Measurements from ENCODE around the gene ZBTB4.
A peak's percentile ranks its signal among the peaks of the same experiment; 100 is the strongest.

Gene ZBTB4

GRCh38 chr17:7479213-7480088, at the start of gene ZBTB4:
ZBTB4 (minus strand) TSS chr17:7479631; CDS start chr17:7466801, 12,830 bp downstream.
- H3K79me2 ChIP-seq (ENCODE audit: insufficient read depth, low read depth): no peaks in the 10 kb centered on the region
- no peaks in the 10 kb centered on the region for H3K36me3 ChIP-seq (ENCODE audit: insufficient read depth)
- H3K27ac ChIP-seq: no peak within 1 kb of the TSS
- H2AFZ ChIP-seq (ENCODE audit: low read depth): peak within 1 kb of the TSS; percentile 26; the same call in 1 of the 2 replicates
- no peak within 1 kb of the TSS for H3K4me3 ChIP-seq (IDR thresholded peaks at IDR 0.05; ENCODE audit: insufficient read depth, low read depth, low read length)
- TF ChIP-seq CTCF (conservative IDR thresholded peaks at IDR 0.05; ENCODE audit: low read depth, low read length): no peak
- H3K9ac ChIP-seq: peak within 1 kb of the TSS; percentile 64
- no peaks in the 10 kb centered on the region for H3K4me1 ChIP-seq (ENCODE audit: low read depth, poor library complexity, severe bottlenecking)
- H3K27me3 ChIP-seq (ENCODE audit: insufficient read depth, low read depth): no peaks in the 10 kb centered on the region
- H3K4me2 ChIP-seq: peak within 1 kb of the TSS; percentile 17; the same call in 1 of the 2 replicates
- no peaks in the 10 kb centered on the region for H4K20me1 ChIP-seq (ENCODE audit: insufficient read depth)

GRCh38 chr17:7528842-7529241, 49.4 kb upstream of the ZBTB4 start:
- Histone ChIP-seq H3K4me1 (ENCODE audit: low read depth, poor library complexity, severe bottlenecking) (no peaks in the 10 kb centered on the region), H3K79me2 (ENCODE audit: insufficient read depth, low read depth) (no peaks in the 10 kb centered on the region), H3K9ac (no peak overlapping the region), H3K4me2 (no peak overlapping the region), H3K36me3 (ENCODE audit: insufficient read depth) (no peaks in the 10 kb centered on the region), H2AFZ (ENCODE audit: low read depth) (no peak overlapping the region), H3K27me3 (ENCODE audit: insufficient read depth, low read depth) (no peaks in the 10 kb centered on the region), H4K20me1 (ENCODE audit: insufficient read depth) (no peaks in the 10 kb centered on the region), H3K27ac (no peak overlapping the region), H3K4me3 (IDR thresholded peaks at IDR 0.05; ENCODE audit: insufficient read depth, low read depth, low read length) (no peak overlapping the region)
- TF ChIP-seq CTCF (conservative IDR thresholded peaks at IDR 0.05; ENCODE audit: low read depth, low read length): no peak

- no peaks in the 10 kb centered on the region for H3K79me2 ChIP-seq (ENCODE audit: insufficient read depth, low read depth)
- H3K4me2 ChIP-seq: no peak overlapping the region
- H2AFZ ChIP-seq (ENCODE audit: low read depth): no peak overlapping the region
- peak; percentile 28 for TF ChIP-seq CTCF (conservative IDR thresholded peaks at IDR 0.05; ENCODE audit: low read depth, low read length)
- no peak overlapping the region for H3K27ac ChIP-seq
- no peaks in the 10 kb centered on the region for H3K4me1 ChIP-seq (ENCODE audit: low read depth, poor library complexity, severe bottlenecking)
- H3K4me3 ChIP-seq (IDR thresholded peaks at IDR 0.05; ENCODE audit: insufficient read depth, low read depth, low read length): no peak overlapping the region
- no peaks in the 10 kb centered on the region for H3K27me3 ChIP-seq (ENCODE audit: insufficient read depth, low read depth)
- no peak overlapping the region for H3K9ac ChIP-seq
- H4K20me1 ChIP-seq (ENCODE audit: insufficient read depth): no peaks in the 10 kb centered on the region
- no peaks in the 10 kb centered on the region for H3K36me3 ChIP-seq (ENCODE audit: insufficient read depth)
Measured at GRCh38 chr17:7523033-7523432, 43.6 kb upstream of the ZBTB4 start.

GRCh38 chr17:7515911-7516610, 36.6 kb upstream of the ZBTB4 start:
- H4K20me1 ChIP-seq (ENCODE audit: insufficient read depth): no peaks in the 10 kb centered on the region
- no peak overlapping the region for H3K27ac ChIP-seq
- H3K79me2 ChIP-seq (ENCODE audit: insufficient read depth, low read depth): no peaks in the 10 kb centered on the region

More at GRCh38 chr17:7515911-7516610, 36.6 kb upstream of the ZBTB4 start:
- Histone ChIP-seq H2AFZ (ENCODE audit: low read depth) (no peak overlapping the region), H3K4me2 (no peak overlapping the region), H3K4me3 (IDR thresholded peaks at IDR 0.05; ENCODE audit: insufficient read depth, low read depth, low read length) (no peak overlapping the region), H3K9ac (no peak overlapping the region), H3K27me3 (ENCODE audit: insufficient read depth, low read depth) (no peaks in the 10 kb centered on the region), H3K36me3 (ENCODE audit: insufficient read depth) (no peaks in the 10 kb centered on the region), H3K4me1 (ENCODE audit: low read depth, poor library complexity, severe bottlenecking) (no peaks in the 10 kb centered on the region)
- no peak for TF ChIP-seq CTCF (conservative IDR thresholded peaks at IDR 0.05; ENCODE audit: low read depth, low read length)

Measured in KMS-11 (cell line).